GM04504 (cell line): ENCODE results near the gene KCNK2.
A peak's percentile ranks its signal among the peaks of the same experiment; 100 is the strongest.

Experiments used
- DNase-seq: peaks from one replicate; pipeline ENCODE4 v3.0.0-alpha.2; 2012; ENCODE audit warnings: low read depth

Gene KCNK2

DNA sequence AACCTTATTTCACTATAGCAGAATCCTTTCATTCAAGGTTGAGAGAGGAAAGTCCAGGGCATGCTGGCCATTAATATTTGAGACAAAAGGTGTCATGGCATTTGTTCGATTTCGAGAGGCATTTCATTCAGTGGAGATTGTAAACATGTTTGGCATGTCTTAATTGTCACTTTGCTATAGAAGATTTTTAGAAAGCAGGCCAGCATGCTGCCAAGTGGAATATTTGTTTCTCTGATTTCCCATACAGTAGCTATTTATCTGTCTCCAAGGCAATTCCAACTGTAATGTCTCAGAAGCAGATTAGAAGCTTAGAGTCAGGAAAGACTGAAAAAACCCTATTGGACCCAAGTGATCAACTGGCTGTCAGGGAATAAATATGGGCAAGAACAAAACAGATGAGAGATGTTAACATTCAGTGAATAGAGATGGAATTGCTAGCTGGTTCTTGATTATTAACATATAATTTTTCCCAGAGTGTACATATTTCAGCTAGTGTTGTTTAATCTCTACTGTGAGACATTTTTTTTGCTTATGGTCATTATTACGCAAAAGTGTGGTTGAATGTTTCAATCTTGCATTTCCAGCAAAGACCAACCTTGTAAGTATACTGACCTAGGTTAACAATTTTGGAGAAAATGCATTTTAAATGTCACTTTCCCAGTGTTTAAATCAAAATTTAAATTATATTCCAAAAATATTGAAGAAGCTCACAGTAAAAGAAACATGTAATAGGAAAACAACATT lies 174.6 kb downstream of the KCNK2 start:
- DNase-seq = no peak

GRCh38 chr1:215260711-215261110 lies 178.2 kb downstream of the KCNK2 start:
- DNase-seq = no peak

GRCh38 chr1:215262106-215262505 lies 179.6 kb downstream of the KCNK2 start:
- no peak for DNase-seq

- no peak for DNase-seq
These were observed 181.1 kb downstream of the KCNK2 start for GRCh38 chr1:215263636-215264035.

DNA sequence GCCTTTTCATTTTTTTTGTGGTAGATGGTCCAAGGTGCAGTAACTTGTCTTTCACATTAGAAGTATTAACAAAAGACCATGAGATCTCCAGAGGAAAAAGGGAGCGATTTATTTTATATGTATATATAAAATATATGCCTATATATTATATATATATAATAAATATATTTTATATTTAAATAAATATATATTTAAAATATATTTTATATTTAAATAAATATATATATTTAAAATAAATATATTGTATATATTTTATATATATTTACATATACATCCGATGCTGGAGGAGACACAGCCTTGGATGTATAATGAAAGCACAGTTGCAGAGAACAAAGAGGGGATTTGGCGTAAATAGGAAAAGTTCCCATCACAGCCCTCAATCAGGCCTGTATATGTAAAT lies 182.1 kb downstream of the KCNK2 start:
- DNase-seq = no peak

- no peak for DNase-seq
These were observed 185.0 kb downstream of the KCNK2 start for GRCh38 chr1:215267495-215267894.

GRCh38 chr1:215269955-215270354 lies 187.4 kb downstream of the KCNK2 start:
- DNase-seq = no peak

DNA sequence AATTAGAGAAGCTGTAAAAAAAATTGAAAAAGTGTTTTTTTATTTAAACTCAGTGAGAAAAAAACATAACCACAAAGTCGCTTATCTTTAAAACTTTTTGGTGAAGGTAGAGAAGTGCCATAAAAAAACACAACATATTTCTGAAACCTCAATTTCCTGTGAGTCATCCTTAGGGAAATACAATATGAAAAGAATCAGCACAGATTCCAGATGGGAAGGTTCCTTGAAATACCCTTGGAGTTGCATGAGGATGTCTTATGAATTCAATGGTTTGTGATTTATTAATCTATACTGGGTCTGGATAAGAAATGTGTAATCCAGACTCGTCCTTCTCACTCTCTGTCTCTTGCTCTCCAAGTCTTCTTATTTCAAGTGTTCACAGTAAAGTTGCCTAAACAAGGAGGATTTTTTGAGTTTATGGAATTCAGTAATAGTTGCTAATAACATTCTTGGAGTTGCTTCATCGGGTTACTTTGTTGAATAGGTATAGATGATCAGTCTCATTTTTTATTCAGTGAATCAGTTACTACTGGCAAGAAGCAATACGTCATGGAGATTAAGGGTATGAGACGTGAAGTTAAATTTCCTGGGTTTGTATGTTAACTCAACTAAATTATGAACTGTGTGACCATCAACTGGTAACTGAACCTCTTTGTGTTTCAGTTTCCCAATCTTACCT lies 191.4 kb downstream of the KCNK2 start:
- peak; percentile 63 for DNase-seq

- DNase-seq = no peak
These were observed 194.0 kb downstream of the KCNK2 start for GRCh38 chr1:215276582-215276981.

GRCh38 chr1:215277532-215277931 lies 195.0 kb downstream of the KCNK2 start:
- peak; percentile 42 for DNase-seq

GRCh38 chr1:215279682-215280081 lies 197.1 kb downstream of the KCNK2 start:
- DNase-seq = no peak

DNA sequence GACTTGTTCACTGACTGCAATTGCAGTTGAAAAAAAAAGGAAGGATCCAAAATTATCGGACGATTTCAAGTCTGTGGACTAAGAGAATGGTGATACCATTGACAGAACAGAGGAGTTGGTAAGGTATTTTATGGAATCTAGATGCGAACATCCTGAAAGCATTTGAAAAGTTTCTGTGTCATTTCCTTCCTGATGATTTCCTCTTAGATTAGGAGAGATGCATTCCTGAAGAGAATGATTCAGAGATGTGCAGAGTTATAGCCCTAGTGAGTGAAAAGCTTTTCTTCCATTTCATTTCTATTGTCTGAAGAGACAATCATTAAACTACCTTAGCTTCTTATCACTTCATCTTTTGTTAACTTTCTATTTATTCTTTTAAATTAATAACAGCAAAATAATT lies 200.0 kb downstream of the KCNK2 start:
- DNase-seq = no peak

DNA sequence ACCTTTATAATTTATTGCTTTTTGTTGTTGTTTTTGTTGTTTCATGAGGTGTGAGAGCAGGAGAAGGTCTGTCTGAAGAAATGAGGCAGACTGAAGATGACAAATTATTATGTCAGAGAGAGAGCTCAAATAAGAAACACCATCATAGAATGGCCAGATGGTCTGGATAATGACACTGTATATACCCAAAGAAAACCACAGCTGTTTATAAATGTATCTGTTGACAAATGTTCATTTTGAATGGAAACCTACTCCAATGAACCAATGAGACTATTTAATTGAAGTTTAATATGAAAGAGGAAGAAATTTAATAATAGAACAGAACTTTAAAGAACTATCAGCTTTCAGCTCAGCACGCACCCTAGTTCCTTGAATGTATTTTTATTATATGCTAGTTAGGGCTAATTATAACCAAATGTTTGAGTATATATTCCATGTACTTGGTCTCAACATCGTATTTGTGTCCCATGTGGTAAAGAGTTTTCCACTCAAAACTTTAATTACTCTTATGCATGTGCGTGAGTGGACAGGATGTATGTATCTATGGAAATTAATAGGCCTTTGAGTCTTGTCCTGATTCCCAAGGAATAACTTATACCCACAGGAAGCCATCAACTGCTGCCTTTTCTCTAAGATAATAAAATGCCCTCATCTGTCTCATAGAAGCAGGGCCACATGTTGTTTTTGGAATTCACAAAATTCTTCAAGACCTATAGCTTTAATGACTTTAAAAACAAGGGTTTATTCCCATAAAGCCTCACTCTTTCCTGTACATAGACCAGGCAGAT lies 202.7 kb downstream of the KCNK2 start:
- DNase-seq = no peak
